Measurements from ENCODE around the gene ACY1.

Gene ACY1

DNA sequence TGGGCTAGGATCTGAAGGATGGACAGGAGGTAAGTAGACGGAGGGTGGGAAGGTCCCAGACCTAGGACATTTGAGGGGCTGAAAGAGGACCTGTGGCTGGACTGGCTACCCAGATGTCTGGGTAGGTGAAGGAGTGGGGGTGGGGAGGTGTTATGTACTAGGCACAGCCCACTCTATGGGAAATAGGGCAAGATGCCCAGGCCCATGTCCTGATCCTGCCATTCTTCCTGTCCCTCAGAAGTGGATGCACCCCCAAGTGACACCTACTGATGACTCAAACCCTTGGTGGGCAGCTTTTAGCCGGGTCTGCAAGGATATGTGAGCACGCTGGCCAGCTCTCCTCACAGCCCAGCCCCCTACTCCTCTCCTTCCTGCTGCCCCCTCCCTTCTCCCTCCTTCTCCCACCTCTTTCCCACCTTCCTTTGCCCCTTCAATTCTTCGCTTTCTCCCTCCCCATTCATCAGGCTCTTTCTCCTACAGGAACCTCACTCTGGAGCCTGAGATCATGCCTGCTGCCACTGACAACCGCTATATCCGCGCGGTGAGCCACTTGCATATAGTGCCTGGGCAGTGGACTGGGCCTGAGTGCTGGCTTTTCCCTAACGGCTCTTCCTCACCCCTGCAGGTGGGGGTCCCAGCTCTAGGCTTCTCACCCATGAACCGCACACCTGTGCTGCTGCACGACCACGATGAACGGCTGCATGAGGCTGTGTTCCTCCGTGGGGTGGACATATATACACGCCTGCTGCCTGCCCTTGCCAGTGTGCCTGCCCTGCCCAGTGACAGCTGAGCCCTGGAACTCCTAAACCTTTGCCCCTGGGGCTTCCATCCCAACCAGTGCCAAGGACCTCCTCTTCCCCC, 5.2 kb downstream of the ACY1 start:
- TF ChIP-seq ZNF600 (tag by site-specific recombination; IDR thresholded peaks at IDR 0.05) (peak; percentile 48; the same call in 1 of the 2 replicates), SP2 (tag by site-specific recombination; IDR thresholded peaks at IDR 0.05) (peak; percentile 44; the same call in 1 of the 2 replicates), EGR2 (tag by site-specific recombination; IDR thresholded peaks at IDR 0.05; ENCODE audit: low read depth) (peak; percentile 48), ZBTB48 (tag by site-specific recombination; IDR thresholded peaks at IDR 0.05) (no peak), ZFHX2 (tag by site-specific recombination; conservative IDR thresholded peaks at IDR 0.05) (peak; percentile 40; the same call in 1 of the 2 replicates), ZNF777 (tag by site-specific recombination; IDR thresholded peaks at IDR 0.05; ENCODE audit: borderline replicate concordance) (no peak), ZNF366 (tag by site-specific recombination; conservative IDR thresholded peaks at IDR 0.05) (0 out of 2 replicates have a peak, but pooled peaks have one; percentile 40), ZNF701 (tag by site-specific recombination; IDR thresholded peaks at IDR 0.05) (no peak), PRDM1 (tag by site-specific recombination; IDR thresholded peaks at IDR 0.05) (0 out of 2 replicates have a peak, but pooled peaks have one; percentile 10), ZNF341 (tag by site-specific recombination; IDR thresholded peaks at IDR 0.05; ENCODE audit: low read depth) (peak; percentile 61), ZNF169 (tag by site-specific recombination; IDR thresholded peaks at IDR 0.05) (no peak)
- TF ChIP-seq, protein P1, sequence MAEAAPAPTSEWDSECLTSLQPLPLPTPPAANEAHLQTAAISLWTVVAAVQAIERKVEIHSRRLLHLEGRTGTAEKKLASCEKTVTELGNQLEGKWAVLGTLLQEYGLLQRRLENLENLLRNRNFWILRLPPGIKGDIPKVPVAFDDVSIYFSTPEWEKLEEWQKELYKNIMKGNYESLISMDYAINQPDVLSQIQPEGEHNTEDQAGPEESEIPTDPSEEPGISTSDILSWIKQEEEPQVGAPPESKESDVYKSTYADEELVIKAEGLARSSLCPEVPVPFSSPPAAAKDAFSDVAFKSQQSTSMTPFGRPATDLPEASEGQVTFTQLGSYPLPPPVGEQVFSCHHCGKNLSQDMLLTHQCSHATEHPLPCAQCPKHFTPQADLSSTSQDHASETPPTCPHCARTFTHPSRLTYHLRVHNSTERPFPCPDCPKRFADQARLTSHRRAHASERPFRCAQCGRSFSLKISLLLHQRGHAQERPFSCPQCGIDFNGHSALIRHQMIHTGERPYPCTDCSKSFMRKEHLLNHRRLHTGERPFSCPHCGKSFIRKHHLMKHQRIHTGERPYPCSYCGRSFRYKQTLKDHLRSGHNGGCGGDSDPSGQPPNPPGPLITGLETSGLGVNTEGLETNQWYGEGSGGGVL (tag by site-specific recombination; IDR thresholded peaks at IDR 0.05), result peak; percentile 78
- TF ChIP-seq, protein P2, sequence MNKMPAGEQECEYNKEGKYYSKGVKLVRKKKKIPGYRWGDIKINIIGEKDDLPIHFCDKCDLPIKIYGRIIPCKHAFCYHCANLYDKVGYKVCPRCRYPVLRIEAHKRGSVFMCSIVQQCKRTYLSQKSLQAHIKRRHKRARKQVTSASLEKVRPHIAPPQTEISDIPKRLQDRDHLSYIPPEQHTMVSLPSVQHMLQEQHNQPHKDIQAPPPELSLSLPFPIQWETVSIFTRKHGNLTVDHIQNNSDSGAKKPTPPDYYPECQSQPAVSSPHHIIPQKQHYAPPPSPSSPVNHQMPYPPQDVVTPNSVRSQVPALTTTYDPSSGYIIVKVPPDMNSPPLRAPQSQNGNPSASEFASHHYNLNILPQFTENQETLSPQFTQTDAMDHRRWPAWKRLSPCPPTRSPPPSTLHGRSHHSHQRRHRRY (tag by site-specific recombination; IDR thresholded peaks at IDR 0.05), result no peak
- TF ChIP-seq, protein P3, sequence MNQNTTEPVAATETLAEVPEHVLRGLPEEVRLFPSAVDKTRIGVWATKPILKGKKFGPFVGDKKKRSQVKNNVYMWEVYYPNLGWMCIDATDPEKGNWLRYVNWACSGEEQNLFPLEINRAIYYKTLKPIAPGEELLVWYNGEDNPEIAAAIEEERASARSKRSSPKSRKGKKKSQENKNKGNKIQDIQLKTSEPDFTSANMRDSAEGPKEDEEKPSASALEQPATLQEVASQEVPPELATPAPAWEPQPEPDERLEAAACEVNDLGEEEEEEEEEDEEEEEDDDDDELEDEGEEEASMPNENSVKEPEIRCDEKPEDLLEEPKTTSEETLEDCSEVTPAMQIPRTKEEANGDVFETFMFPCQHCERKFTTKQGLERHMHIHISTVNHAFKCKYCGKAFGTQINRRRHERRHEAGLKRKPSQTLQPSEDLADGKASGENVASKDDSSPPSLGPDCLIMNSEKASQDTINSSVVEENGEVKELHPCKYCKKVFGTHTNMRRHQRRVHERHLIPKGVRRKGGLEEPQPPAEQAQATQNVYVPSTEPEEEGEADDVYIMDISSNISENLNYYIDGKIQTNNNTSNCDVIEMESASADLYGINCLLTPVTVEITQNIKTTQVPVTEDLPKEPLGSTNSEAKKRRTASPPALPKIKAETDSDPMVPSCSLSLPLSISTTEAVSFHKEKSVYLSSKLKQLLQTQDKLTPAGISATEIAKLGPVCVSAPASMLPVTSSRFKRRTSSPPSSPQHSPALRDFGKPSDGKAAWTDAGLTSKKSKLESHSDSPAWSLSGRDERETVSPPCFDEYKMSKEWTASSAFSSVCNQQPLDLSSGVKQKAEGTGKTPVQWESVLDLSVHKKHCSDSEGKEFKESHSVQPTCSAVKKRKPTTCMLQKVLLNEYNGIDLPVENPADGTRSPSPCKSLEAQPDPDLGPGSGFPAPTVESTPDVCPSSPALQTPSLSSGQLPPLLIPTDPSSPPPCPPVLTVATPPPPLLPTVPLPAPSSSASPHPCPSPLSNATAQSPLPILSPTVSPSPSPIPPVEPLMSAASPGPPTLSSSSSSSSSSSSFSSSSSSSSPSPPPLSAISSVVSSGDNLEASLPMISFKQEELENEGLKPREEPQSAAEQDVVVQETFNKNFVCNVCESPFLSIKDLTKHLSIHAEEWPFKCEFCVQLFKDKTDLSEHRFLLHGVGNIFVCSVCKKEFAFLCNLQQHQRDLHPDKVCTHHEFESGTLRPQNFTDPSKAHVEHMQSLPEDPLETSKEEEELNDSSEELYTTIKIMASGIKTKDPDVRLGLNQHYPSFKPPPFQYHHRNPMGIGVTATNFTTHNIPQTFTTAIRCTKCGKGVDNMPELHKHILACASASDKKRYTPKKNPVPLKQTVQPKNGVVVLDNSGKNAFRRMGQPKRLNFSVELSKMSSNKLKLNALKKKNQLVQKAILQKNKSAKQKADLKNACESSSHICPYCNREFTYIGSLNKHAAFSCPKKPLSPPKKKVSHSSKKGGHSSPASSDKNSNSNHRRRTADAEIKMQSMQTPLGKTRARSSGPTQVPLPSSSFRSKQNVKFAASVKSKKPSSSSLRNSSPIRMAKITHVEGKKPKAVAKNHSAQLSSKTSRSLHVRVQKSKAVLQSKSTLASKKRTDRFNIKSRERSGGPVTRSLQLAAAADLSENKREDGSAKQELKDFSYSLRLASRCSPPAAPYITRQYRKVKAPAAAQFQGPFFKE (tag by site-specific recombination; IDR thresholded peaks at IDR 0.05; ENCODE audit: borderline replicate concordance), result 0 out of 2 replicates have a peak, but pooled peaks have one; percentile 39
- TF ChIP-seq, protein P4, sequence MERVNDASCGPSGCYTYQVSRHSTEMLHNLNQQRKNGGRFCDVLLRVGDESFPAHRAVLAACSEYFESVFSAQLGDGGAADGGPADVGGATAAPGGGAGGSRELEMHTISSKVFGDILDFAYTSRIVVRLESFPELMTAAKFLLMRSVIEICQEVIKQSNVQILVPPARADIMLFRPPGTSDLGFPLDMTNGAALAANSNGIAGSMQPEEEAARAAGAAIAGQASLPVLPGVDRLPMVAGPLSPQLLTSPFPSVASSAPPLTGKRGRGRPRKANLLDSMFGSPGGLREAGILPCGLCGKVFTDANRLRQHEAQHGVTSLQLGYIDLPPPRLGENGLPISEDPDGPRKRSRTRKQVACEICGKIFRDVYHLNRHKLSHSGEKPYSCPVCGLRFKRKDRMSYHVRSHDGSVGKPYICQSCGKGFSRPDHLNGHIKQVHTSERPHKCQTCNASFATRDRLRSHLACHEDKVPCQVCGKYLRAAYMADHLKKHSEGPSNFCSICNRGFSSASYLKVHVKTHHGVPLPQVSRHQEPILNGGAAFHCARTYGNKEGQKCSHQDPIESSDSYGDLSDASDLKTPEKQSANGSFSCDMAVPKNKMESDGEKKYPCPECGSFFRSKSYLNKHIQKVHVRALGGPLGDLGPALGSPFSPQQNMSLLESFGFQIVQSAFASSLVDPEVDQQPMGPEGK (tag by site-specific recombination; IDR thresholded peaks at IDR 0.05), result peak; percentile 34; the same call in 1 of the 2 replicates
- TF ChIP-seq, protein P5, sequence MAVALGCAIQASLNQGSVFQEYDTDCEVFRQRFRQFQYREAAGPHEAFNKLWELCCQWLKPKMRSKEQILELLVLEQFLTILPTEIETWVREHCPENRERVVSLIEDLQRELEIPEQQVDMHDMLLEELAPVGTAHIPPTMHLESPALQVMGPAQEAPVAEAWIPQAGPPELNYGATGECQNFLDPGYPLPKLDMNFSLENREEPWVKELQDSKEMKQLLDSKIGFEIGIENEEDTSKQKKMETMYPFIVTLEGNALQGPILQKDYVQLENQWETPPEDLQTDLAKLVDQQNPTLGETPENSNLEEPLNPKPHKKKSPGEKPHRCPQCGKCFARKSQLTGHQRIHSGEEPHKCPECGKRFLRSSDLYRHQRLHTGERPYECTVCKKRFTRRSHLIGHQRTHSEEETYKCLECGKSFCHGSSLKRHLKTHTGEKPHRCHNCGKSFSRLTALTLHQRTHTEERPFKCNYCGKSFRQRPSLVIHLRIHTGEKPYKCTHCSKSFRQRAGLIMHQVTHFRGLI (tag by site-specific recombination; IDR thresholded peaks at IDR 0.05), result peak; percentile 85
- TF ChIP-seq, protein P6, sequence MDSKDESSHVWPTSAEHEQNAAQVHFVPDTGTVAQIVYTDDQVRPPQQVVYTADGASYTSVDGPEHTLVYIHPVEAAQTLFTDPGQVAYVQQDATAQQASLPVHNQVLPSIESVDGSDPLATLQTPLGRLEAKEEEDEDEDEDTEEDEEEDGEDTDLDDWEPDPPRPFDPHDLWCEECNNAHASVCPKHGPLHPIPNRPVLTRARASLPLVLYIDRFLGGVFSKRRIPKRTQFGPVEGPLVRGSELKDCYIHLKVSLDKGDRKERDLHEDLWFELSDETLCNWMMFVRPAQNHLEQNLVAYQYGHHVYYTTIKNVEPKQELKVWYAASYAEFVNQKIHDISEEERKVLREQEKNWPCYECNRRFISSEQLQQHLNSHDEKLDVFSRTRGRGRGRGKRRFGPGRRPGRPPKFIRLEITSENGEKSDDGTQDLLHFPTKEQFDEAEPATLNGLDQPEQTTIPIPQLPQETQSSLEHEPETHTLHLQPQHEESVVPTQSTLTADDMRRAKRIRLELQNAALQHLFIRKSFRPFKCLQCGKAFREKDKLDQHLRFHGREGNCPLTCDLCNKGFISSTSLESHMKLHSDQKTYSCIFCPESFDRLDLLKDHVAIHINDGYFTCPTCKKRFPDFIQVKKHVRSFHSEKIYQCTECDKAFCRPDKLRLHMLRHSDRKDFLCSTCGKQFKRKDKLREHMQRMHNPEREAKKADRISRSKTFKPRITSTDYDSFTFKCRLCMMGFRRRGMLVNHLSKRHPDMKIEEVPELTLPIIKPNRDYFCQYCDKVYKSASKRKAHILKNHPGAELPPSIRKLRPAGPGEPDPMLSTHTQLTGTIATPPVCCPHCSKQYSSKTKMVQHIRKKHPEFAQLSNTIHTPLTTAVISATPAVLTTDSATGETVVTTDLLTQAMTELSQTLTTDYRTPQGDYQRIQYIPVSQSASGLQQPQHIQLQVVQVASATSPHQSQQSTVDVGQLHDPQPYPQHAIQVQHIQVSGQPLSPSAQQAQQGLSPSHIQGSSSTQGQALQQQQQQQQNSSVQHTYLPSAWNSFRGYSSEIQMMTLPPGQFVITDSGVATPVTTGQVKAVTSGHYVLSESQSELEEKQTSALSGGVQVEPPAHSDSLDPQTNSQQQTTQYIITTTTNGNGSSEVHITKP (tag by site-specific recombination; IDR thresholded peaks at IDR 0.05), result peak; percentile 54
- H3K4me3 ChIP-seq (ENCODE audit: low read depth, low read length), result no peak overlapping the region
- ChIA-PET POLR2A (interaction anchor here (0.8 kb wide), 1 partner anchor 14 kb away, joined by 3 read pairs; the partner anchor contains the start of gene ABHD14A), CTCF (interaction anchor here (0.6 kb wide), 1 partner anchor 233 kb away, joined by 3 read pairs; no protein-coding TSS in a partner anchor)
- no peaks in the 10 kb centered on the region for H3K9me3 ChIP-seq (ENCODE audit: control insufficient read depth, insufficient read depth, low read depth, low read length)
- no peaks in the 10 kb centered on the region for H3K4me1 ChIP-seq (ENCODE audit: control insufficient read depth, insufficient read depth, low read length)
- no peak overlapping the region for H3K27ac ChIP-seq (ENCODE audit: extremely low read depth, low read depth, low read length)
- peaks cover 0 to 23% of the 10 kb centered on the region in 2 experiments; a peak in 2 of 3 replicates for H3K36me3 ChIP-seq (ENCODE audit: control insufficient read depth in 2 of 2, insufficient read depth in 1 of 2, low read length in 2 of 2)

Measured in HEK293 (cell line).